GM12878 (cell line): ENCODE data around the gene EGFR. TPM values are rescaled to one million over a fixed set of nuclear protein-coding genes. Genes with fewer than 3 reads are reported as not detected.

ENCODE experiments used
- ATAC-seq: fragments of 200-7000 bp; cut with Tn5 transposase; 3 replicates; pipeline ENCODE4 v1.9.1; 2020; ENCODE audit warnings: mild to moderate bottlenecking, moderate library complexity
- BruUV-seq: library from RNA; stranded (reverse); fragments of 400-500 nt; replicated peaks from 2 replicates; lab custom pipeline; 2021; lab: Mats Ljungman, UMichigan
- CTCF ChIA-PET: fragments of 300-600 bp; sonication (Branson Sonifier 250); formaldehyde crosslinking; extraction: SDS; loops from one replicate; lab custom pipeline; 2021; ENCODE audit warnings: inconsistent platforms; lab: Yijun Ruan, JAX
- POLR2A ChIA-PET: fragments of 350-600 bp; formaldehyde crosslinking; extraction: SDS; loops from one replicate; lab custom pipeline; 2021; ENCODE audit warnings: inconsistent platforms; lab: Charles Lee
- RAD21 ChIA-PET: fragments of 300-600 bp; sonication (Branson Sonifier 250); formaldehyde crosslinking; loops from one replicate; lab custom pipeline; 2023; ENCODE audit warnings: antibody characterized with exemption; ENCODE audit not compliant: unreplicated experiment; lab: Charles Lee
- SMC1A ChIA-PET: fragments of 300-600 bp; sonication (Branson Sonifier 250); formaldehyde crosslinking; loops from one replicate; lab custom pipeline; 2023; ENCODE audit not compliant: unreplicated experiment, uncharacterized antibody; lab: Charles Lee
- DNase-seq: peaks from one replicate; pipeline ENCODE4 v3.0.0-alpha.2; 2011; ENCODE audit warnings: low read depth, low spot score
- FAIRE-seq: peaks from 3 replicates; lab custom pipeline; 2011; peaks lifted over from hg19 to GRCh38; lab: Jason Lieb, UNC
- H2AFZ ChIP-seq: 2 replicates; pipeline ENCODE4 v1.6.0; 2011; ENCODE audit warnings: low read depth, low read length, control low read depth; ENCODE audit not compliant: control insufficient read depth
- H3K27ac ChIP-seq: 2 replicates; pipeline ENCODE4 v1.5.1; 2011; ENCODE audit warnings: control low read depth; ENCODE audit not compliant: control insufficient read depth, insufficient read depth
- H3K27me3 ChIP-seq, 2 experiments: replicated peaks in 1 of 2; 2 replicates each; pipeline versions ENCODE4 v1.6.0 to v1.6.1; 2011; ENCODE audit warnings: low read length in 1 of 2; ENCODE audit not compliant: control insufficient read depth in 2 of 2, insufficient read depth in 2 of 2
- H3K36me3 ChIP-seq, 2 experiments: 2 replicates each; pipeline ENCODE4 v1.5.1; 2011; ENCODE audit warnings: low read length in 1 of 2; ENCODE audit not compliant: control insufficient read depth in 2 of 2, insufficient read depth in 2 of 2
- H3K4me1 ChIP-seq: 2 replicates; pipeline ENCODE4 v1.6.1; 2011; ENCODE audit warnings: mild to moderate bottlenecking, low read length, moderate library complexity, mixed read lengths; ENCODE audit not compliant: control insufficient read depth, insufficient read depth
- H3K4me2 ChIP-seq: 2 replicates; pipeline ENCODE4 v1.6.0; 2011; ENCODE audit warnings: control low read depth; ENCODE audit not compliant: control insufficient read depth, insufficient read depth
- H3K4me3 ChIP-seq: fragments of 200-600 bp; sonication (generic); 2 replicates; pipeline ENCODE4 v1.5.1; 2016
- H3K79me2 ChIP-seq: 2 replicates; pipeline ENCODE4 v1.6.0; 2011; ENCODE audit warnings: low read length; ENCODE audit not compliant: control insufficient read depth, insufficient read depth
- H3K9ac ChIP-seq: 2 replicates; pipeline ENCODE4 v1.8.0; 2011; ENCODE audit warnings: low read length, control low read depth, mixed read lengths; ENCODE audit not compliant: control insufficient read depth, insufficient read depth
- H3K9me3 ChIP-seq: replicated peaks from 3 replicates; pipeline ENCODE4 v1.5.1; 2011; ENCODE audit warnings: mild to moderate bottlenecking, low read length; ENCODE audit not compliant: control insufficient read depth, insufficient read depth
- H4K20me1 ChIP-seq: 2 replicates; pipeline ENCODE4 v1.6.0; 2011; ENCODE audit not compliant: control insufficient read depth, insufficient read depth
- CHD4 ChIP-seq: fragments of 200-600 bp; sonication (generic); IDR thresholded peaks from 2 replicates; pipeline ENCODE4 v1.6.1; 2016; ENCODE audit warnings: mild to moderate bottlenecking
- HCFC1 ChIP-seq: fragments of 150-350 bp; IDR thresholded peaks from 2 replicates; pipeline ENCODE4 v1.6.1; 2014; ENCODE audit warnings: low read length
- HDAC2 ChIP-seq: fragments of 200-600 bp; sonication (generic); IDR thresholded peaks from 2 replicates; pipeline ENCODE4 v1.6.1; 2017
- IKZF1 ChIP-seq: fragments of 450-650 bp; conservative IDR thresholded peaks from 2 replicates; pipeline ENCODE4 v1.6.1; 2017; ENCODE audit warnings: antibody characterized with exemption, mild to moderate bottlenecking
- IRF5 ChIP-seq: fragments of 450-650 bp; IDR thresholded peaks from 2 replicates; pipeline ENCODE4 v1.6.1; 2017; ENCODE audit warnings: borderline replicate concordance
- MLLT1 ChIP-seq: fragments of 450-650 bp; IDR thresholded peaks from 2 replicates; pipeline ENCODE4 v1.6.1; 2016; ENCODE audit warnings: mild to moderate bottlenecking
- MTA2 ChIP-seq: fragments of 450-650 bp; IDR thresholded peaks from 2 replicates; pipeline ENCODE4 v1.6.1; 2016; ENCODE audit warnings: low read depth, mild to moderate bottlenecking, moderate library complexity
- NBN ChIP-seq: fragments of 450-650 bp; IDR thresholded peaks from 2 replicates; pipeline ENCODE4 v1.6.1; 2016
- NFYA ChIP-seq: IDR thresholded peaks from 2 replicates; pipeline ENCODE4 v1.6.1; 2011; ENCODE audit warnings: low read depth, mild to moderate bottlenecking, low read length, improper control_type of control experiment, borderline replicate concordance
- NR2C2 ChIP-seq: IDR thresholded peaks from 2 replicates; pipeline ENCODE4 v1.6.1; 2011; ENCODE audit warnings: borderline replicate concordance, low read depth; ENCODE audit not compliant: control insufficient read depth, insufficient read length
- POLR2AphosphoS2 ChIP-seq: IDR thresholded peaks from 2 replicates; pipeline ENCODE4 v1.6.1; 2011; ENCODE audit warnings: low read depth, mild to moderate bottlenecking, low read length, improper control_type of control experiment, moderate library complexity
- RUNX3 ChIP-seq: IDR thresholded peaks from 2 replicates; pipeline ENCODE4 v1.6.1; 2012; ENCODE audit warnings: low read length, inconsistent platforms
- WRNIP1 ChIP-seq: IDR thresholded peaks from 2 replicates; pipeline ENCODE4 v1.6.1; 2011; ENCODE audit warnings: low read depth, low read length, improper control_type of control experiment, borderline replicate concordance
- WGBS: methylation state at CpG from one replicate; pipeline ENCODE4 v1.1.6; 2016; ENCODE audit warnings: low lambda C conversion rate; ENCODE audit not compliant: insufficient replicate concordance, insufficient coverage; ENCODE audit errors: missing lambda C conversion rate; 5-methylcytosine and 5-hydroxymethylcytosine counted together
- in situ Hi-C: fragments of 300-500 bp; cut with MboI; formaldehyde crosslinking; loops from 9 replicates; pipeline ENCODE4 v1.14.3; 2018; ENCODE audit warnings: mixed read lengths
- intact Hi-C: fragments of 100-400 bp; cut with micrococcal nuclease; formaldehyde crosslinking; loops from one replicate; pipeline ENCODE4 v1.14.2; 2022; ENCODE audit not compliant: unreplicated experiment
- polyA plus RNA-seq, 11 experiments: library from polyadenylated mRNA; depleted of rRNA in 4 of 11; unstranded in 6 of 11; stranded (reverse) in 5 of 11; fragments of >200 nt; fragmentation: Nextera tagmentation in 4 of 11; fragmentation: Illumina TruSeq in 1 of 11; extraction: Ambion mirVana in 4 of 11; extraction: Trizol in 1 of 11; gene quantifications; 1 replicate in 1 of 11; 2 replicates in 10 of 11; pipeline versions ENCODE4 v1.2.1 to v1.2.3, GENCODE V29; 2011 to 2016; ENCODE audit warnings: inconsistent platforms in 2 of 11, missing spikeins in 2 of 11, low read depth in 1 of 11
- total RNA-seq, 4 experiments: library from RNA; depleted of rRNA in 3 of 4; stranded (reverse); fragments of >200 nt in 3 of 4; fragmentation: Illumina TruSeq in 1 of 4; extraction: Trizol in 1 of 4; gene quantifications; 2 replicates each; pipeline versions ENCODE4 v1.2.1 to v1.2.3, GENCODE V29; 2013 to 2021
- TF ChIP-seq, protein P1 (sequence below): IDR thresholded peaks from 2 replicates; pipeline ENCODE4 v1.6.1; 2012; ENCODE audit warnings: improper control_type of control experiment, low read depth, low read length; ENCODE audit not compliant: insufficient replicate concordance
- TF ChIP-seq, protein P2 (sequence below): IDR thresholded peaks from 2 replicates; pipeline ENCODE4 v1.6.1; 2012; ENCODE audit warnings: low read depth, low read length, improper control_type of control experiment
- TF ChIP-seq, protein P3 (sequence below): IDR thresholded peaks from 2 replicates; pipeline ENCODE4 v1.6.1; 2012; ENCODE audit warnings: low read length, inconsistent platforms

Gene EGFR
- total and polyA plus RNA-seq, 10 of the 15 experiments (the other 5 are each of a cell fraction or from before 2014, with no cell fraction given), result 0.01 to 0.31 TPM; not detected in 8

DNA sequence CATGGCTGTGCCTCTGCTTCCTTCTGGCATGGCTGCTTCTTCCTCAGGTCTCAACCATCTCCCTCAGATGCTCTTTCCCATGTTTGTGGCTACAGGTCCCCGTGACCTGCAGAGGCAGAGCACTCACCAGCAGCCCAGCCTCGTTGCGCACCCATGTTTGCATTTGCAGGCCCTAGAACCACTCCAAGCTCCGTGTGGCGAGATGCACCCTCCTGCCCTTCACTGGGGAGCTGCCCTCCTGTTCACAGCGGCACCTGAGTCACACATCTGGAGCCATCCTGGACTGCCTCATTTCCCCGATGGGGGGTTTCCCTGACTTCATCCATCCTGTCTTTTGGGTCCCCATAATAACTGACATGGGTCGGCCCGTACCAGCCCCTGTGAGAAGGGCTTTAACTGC lies 35.9 kb downstream of the EGFR start:
- POLR2A ChIA-PET, result no interaction called here
- FAIRE-seq (no peak), DNase-seq (no peak), ATAC-seq (no peak)
- RAD21 ChIA-PET, result interaction anchor here (1.2 to 3.5 kb wide), 2 partner anchors 11 to 19 kb away, joined by 4 to 22 read pairs; no protein-coding TSS in a partner anchor
- BruUV-seq, result no TSS peak
- in situ Hi-C loops, result no loop called here
- Histone ChIP-seq H3K36me3 (no peaks in the 10 kb centered on the region), H3K4me2 (no peak overlapping the region), H3K9me3 (no peaks in the 10 kb centered on the region), H3K79me2 (no peaks in the 10 kb centered on the region), H2AFZ (no peak overlapping the region), H4K20me1 (no peaks in the 10 kb centered on the region), H3K4me3 (no peak overlapping the region), H3K9ac (no peak overlapping the region), H3K27ac (no peak overlapping the region), H3K4me1 (no peaks in the 10 kb centered on the region), H3K27me3 (no peaks in the 10 kb centered on the region; a peak in 1 of 4 replicates)
- intact Hi-C loops, result no loop called here
- SMC1A ChIA-PET, result no interaction called here
- 48% methylated on average over 9 of the region's 9 CpGs for WGBS
- CTCF ChIA-PET, result no interaction called here
- no peak for TF ChIP-seq MTA2
- no peak for TF ChIP-seq NFYA
- TF ChIP-seq, protein P1, sequence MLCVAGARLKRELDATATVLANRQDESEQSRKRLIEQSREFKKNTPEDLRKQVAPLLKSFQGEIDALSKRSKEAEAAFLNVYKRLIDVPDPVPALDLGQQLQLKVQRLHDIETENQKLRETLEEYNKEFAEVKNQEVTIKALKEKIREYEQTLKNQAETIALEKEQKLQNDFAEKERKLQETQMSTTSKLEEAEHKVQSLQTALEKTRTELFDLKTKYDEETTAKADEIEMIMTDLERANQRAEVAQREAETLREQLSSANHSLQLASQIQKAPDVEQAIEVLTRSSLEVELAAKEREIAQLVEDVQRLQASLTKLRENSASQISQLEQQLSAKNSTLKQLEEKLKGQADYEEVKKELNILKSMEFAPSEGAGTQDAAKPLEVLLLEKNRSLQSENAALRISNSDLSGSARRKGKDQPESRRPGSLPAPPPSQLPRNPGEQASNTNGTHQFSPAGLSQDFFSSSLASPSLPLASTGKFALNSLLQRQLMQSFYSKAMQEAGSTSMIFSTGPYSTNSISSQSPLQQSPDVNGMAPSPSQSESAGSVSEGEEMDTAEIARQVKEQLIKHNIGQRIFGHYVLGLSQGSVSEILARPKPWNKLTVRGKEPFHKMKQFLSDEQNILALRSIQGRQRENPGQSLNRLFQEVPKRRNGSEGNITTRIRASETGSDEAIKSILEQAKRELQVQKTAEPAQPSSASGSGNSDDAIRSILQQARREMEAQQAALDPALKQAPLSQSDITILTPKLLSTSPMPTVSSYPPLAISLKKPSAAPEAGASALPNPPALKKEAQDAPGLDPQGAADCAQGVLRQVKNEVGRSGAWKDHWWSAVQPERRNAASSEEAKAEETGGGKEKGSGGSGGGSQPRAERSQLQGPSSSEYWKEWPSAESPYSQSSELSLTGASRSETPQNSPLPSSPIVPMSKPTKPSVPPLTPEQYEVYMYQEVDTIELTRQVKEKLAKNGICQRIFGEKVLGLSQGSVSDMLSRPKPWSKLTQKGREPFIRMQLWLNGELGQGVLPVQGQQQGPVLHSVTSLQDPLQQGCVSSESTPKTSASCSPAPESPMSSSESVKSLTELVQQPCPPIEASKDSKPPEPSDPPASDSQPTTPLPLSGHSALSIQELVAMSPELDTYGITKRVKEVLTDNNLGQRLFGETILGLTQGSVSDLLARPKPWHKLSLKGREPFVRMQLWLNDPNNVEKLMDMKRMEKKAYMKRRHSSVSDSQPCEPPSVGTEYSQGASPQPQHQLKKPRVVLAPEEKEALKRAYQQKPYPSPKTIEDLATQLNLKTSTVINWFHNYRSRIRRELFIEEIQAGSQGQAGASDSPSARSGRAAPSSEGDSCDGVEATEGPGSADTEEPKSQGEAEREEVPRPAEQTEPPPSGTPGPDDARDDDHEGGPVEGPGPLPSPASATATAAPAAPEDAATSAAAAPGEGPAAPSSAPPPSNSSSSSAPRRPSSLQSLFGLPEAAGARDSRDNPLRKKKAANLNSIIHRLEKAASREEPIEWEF, result no peak
- TF ChIP-seq WRNIP1, result no peak
- no peak for TF ChIP-seq RUNX3
- no peak for TF ChIP-seq IRF5
- TF ChIP-seq, protein P2, sequence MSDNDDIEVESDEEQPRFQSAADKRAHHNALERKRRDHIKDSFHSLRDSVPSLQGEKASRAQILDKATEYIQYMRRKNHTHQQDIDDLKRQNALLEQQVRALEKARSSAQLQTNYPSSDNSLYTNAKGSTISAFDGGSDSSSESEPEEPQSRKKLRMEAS, result no peak
- no peak for TF ChIP-seq NBN
- TF ChIP-seq, protein P3, sequence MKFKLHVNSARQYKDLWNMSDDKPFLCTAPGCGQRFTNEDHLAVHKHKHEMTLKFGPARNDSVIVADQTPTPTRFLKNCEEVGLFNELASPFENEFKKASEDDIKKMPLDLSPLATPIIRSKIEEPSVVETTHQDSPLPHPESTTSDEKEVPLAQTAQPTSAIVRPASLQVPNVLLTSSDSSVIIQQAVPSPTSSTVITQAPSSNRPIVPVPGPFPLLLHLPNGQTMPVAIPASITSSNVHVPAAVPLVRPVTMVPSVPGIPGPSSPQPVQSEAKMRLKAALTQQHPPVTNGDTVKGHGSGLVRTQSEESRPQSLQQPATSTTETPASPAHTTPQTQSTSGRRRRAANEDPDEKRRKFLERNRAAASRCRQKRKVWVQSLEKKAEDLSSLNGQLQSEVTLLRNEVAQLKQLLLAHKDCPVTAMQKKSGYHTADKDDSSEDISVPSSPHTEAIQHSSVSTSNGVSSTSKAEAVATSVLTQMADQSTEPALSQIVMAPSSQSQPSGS, result no peak
- no peak for TF ChIP-seq MLLT1
- TF ChIP-seq POLR2AphosphoS2, result no peak
- no peak for TF ChIP-seq HCFC1
- no peak for TF ChIP-seq NR2C2
- TF ChIP-seq CHD4, result no peak
- TF ChIP-seq HDAC2, result no peak
- no peak for TF ChIP-seq IKZF1
